ENCODE data around the gene ACOT11.

ACOT11 gene

GRCh38 chr1:54538538-54538937 lies 9.5 kb upstream of the ACOT11 start:
- DNase-seq: no peak

- no peak for DNase-seq
Observed at GRCh38 chr1:54540582-54541295, 7.3 kb upstream of the ACOT11 start.

- peak; percentile 66 to 85 for DNase-seq
Observed at GRCh38 chr1:54542120-54542961, 5.7 kb upstream of the ACOT11 start.

- DNase-seq: no peak
Observed at GRCh38 chr1:54542962-54543539, 5.0 kb upstream of the ACOT11 start.

GRCh38 chr1:54543729-54544496 lies 4.1 kb upstream of the ACOT11 start:
- no peak for DNase-seq

GRCh38 chr1:54545916-54546635 lies 2.0 kb upstream of the ACOT11 start:
- no peak for DNase-seq

- DNase-seq: no peak
Observed at GRCh38 chr1:54546651-54547401, 1.2 kb upstream of the ACOT11 start.

GRCh38 chr1:54548389-54549044 lies 489 bp downstream of the ACOT11 start:
- DNase-seq: no peak

- no peak for DNase-seq
Observed at GRCh38 chr1:54549181-54549924, 1.3 kb downstream of the ACOT11 start.

- no peak for DNase-seq
Observed at GRCh38 chr1:54551891-54552290, 3.9 kb downstream of the ACOT11 start.

GRCh38 chr1:54553602-54554313 lies 5.7 kb downstream of the ACOT11 start:
- DNase-seq: no peak

GRCh38 chr1:54556110-54556509 lies 8.1 kb downstream of the ACOT11 start:
- DNase-seq: no peak

- no peak for DNase-seq
Observed at GRCh38 chr1:54557671-54558355, 9.8 kb downstream of the ACOT11 start.

- no peak for DNase-seq
Observed at GRCh38 chr1:54558434-54559030, 10.5 kb downstream of the ACOT11 start.

- DNase-seq: no peak
Observed at GRCh38 chr1:54559111-54559548, 11.1 kb downstream of the ACOT11 start.

GRCh38 chr1:54559771-54560231 lies 11.8 kb downstream of the ACOT11 start:
- DNase-seq: no peak

GRCh38 chr1:54564312-54565112 lies 16.5 kb downstream of the ACOT11 start:
- DNase-seq: no peak

- DNase-seq: no peak
Observed at GRCh38 chr1:54565113-54565501, 17.1 kb downstream of the ACOT11 start.
